LoVo (cell line): ENCODE results near the gene ERVW-1.

ENCODE experiments used
- DNase-seq: peaks from one replicate; pipeline ENCODE4 v3.0.0-alpha.2; 2016; ENCODE audit warnings: low spot score

ERVW-1 gene

DNA sequence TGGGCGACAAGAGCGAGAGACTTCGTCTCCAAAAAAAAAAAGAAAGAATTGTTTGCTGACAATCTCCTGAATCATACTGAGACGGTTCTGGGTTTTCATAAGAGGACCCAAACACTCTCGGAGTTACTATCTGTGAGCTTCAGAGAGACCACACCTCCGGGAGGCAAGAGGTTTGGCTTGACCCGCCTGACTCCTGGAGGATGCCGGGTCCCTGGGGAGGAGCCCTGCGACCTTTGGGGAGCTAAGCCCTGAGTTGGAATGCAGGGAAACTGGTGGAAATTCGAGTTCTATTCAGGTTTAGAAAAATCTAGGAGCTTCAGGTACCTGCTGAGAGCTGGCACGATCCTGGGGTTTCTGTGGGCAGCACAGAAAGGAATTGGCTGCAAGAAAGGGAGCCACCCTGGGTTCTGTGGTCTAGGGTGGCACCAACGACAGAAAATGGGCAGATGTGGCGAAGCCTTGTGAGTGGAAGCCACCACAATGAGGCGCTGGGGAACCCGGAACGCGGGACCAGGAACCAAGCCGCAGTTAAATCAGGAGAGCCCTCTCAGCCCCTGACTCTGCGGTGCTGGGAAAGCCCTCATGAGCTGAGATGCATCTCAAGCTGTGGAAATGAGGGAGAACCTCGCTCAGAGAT lies 52.3 kb downstream of the ERVW-1 start:
- peak; percentile 56 for DNase-seq

DNA sequence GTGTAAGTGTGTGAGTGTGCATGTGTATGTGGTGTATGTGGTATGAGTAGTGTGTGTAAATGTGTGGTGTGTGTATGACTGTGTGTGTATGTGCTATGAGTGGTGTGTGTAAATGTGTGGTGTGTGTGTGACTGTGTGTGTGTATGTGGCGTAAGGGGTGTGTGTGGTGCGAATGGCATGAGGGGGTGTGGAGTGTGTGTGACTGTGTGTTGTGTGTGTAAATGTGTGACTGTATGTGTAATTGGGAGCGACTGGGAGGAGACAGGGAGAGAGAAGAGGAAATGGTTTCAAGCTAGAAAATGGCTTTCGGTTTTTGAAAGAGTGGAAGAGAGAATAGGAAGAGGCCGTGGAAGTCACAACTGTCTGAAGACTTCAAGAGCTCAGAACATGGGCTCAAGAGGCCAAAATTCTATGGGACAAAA lies 54.0 kb downstream of the ERVW-1 start:
- DNase-seq, result no peak

GRCh38 chr7:92422926-92423325 lies 54.8 kb downstream of the ERVW-1 start:
- no peak for DNase-seq

- DNase-seq, result no peak
Measured at GRCh38 chr7:92421676-92422435, 55.9 kb downstream of the ERVW-1 start.
